Measurements from ENCODE around the gene ANLN.

DNA sequence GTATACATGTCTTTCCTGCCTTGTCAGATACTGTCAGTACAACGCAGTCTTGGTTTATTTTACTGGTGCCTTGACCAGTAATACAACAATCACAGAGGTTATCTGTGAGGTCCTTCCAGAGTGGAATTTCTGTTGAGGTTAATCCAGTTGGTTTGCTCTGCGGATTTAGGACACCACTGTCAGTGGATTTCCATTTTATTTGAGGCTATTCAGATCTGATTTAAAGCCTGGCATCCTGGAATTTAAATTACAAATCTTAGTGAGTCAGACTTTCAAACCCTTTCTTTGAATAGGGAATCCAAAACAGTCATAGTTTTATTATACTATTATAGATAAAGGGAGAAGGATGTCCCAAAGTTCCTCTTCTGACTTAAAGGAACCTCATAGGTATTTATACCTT is 40.5 kb downstream of the ANLN start:
- TF ChIP-seq, protein P1, sequence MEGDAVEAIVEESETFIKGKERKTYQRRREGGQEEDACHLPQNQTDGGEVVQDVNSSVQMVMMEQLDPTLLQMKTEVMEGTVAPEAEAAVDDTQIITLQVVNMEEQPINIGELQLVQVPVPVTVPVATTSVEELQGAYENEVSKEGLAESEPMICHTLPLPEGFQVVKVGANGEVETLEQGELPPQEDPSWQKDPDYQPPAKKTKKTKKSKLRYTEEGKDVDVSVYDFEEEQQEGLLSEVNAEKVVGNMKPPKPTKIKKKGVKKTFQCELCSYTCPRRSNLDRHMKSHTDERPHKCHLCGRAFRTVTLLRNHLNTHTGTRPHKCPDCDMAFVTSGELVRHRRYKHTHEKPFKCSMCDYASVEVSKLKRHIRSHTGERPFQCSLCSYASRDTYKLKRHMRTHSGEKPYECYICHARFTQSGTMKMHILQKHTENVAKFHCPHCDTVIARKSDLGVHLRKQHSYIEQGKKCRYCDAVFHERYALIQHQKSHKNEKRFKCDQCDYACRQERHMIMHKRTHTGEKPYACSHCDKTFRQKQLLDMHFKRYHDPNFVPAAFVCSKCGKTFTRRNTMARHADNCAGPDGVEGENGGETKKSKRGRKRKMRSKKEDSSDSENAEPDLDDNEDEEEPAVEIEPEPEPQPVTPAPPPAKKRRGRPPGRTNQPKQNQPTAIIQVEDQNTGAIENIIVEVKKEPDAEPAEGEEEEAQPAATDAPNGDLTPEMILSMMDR (IDR thresholded peaks at IDR 0.05; ENCODE audit: poor library complexity, severe bottlenecking), result no peak
- no peak for TF ChIP-seq POLR2AphosphoS5 (IDR thresholded peaks at IDR 0.05)

Data from neural cell (in vitro differentiated cells).